Panc1 (cell line): ENCODE results near the gene DCLK2. TPM values are rescaled to one million over a fixed set of nuclear protein-coding genes. Genes with fewer than 3 reads are reported as not detected.

Experiments used
- ATAC-seq: fragments of 200-7000 bp; cut with Tn5 transposase; 2 replicates; pipeline ENCODE4 v1.9.1; 2020; ENCODE audit warnings: mild to moderate bottlenecking, moderate library complexity
- BruUV-seq: library from RNA; stranded (reverse); fragments of 400-500 nt; replicated peaks from 2 replicates; lab custom pipeline; 2021; lab: Mats Ljungman, UMichigan
- CTCF ChIA-PET: fragments of 300-600 bp; sonication (Branson Sonifier 250); formaldehyde crosslinking; loops from one replicate; lab custom pipeline; 2022; ENCODE audit warnings: antibody characterized with exemption; lab: Charles Lee
- POLR2A ChIA-PET: fragments of 300-600 bp; sonication (Branson Sonifier 250); formaldehyde crosslinking; loops from one replicate; lab custom pipeline; 2022; ENCODE audit warnings: antibody characterized with exemption; lab: Charles Lee
- DNase-seq: peaks from one replicate; pipeline ENCODE4 v3.0.0-alpha.2; 2010; ENCODE audit warnings: low read depth, low spot score
- H3K27ac ChIP-seq: 2 replicates; pipeline ENCODE4 v1.5.1; 2011; ENCODE audit warnings: mild to moderate bottlenecking, low read length, inconsistent platforms
- H3K27me3 ChIP-seq: fragments of 200-500 bp; sonication (Bioruptor generic); 2 replicates; pipeline ENCODE4 v1.6.0; 2014; ENCODE audit warnings: low read length, inconsistent platforms; ENCODE audit not compliant: control insufficient read depth, insufficient read depth
- H3K36me3 ChIP-seq: fragments of 200-500 bp; sonication (Bioruptor generic); 2 replicates; pipeline ENCODE4 v1.5.1; 2014; ENCODE audit warnings: inconsistent platforms, mild to moderate bottlenecking, low read length, moderate library complexity; ENCODE audit not compliant: control insufficient read depth, insufficient read depth
- H3K4me1 ChIP-seq: 2 replicates; pipeline ENCODE4 v1.5.1; 2011; ENCODE audit warnings: inconsistent platforms, mild to moderate bottlenecking, low read length, moderate library complexity; ENCODE audit not compliant: control insufficient read depth, insufficient read depth
- H3K4me3 ChIP-seq, 2 experiments: 2 replicates each; pipeline ENCODE4 v1.5.1; 2011 to 2012; ENCODE audit warnings: low read depth in 2 of 2, low read length in 2 of 2, mild to moderate bottlenecking in 2 of 2, inconsistent platforms in 1 of 2, moderate library complexity in 1 of 2
- H3K9me3 ChIP-seq: fragments of 200-500 bp; sonication (Bioruptor generic); 2 replicates; pipeline ENCODE4 v1.5.1; 2014; ENCODE audit warnings: low read depth, mild to moderate bottlenecking, inconsistent platforms, low read length, moderate library complexity; ENCODE audit not compliant: control insufficient read depth, insufficient read depth
- CTCF ChIP-seq: fragments of 450-650 bp; IDR thresholded peaks from 2 replicates; pipeline ENCODE4 v1.5.1; 2017; ENCODE audit warnings: mild to moderate bottlenecking
- POLR2AphosphoS5 ChIP-seq: IDR thresholded peaks from 2 replicates; pipeline ENCODE4 v1.6.1; 2012; ENCODE audit warnings: mild to moderate bottlenecking, low read depth, low read length, moderate library complexity
- REST ChIP-seq, 2 experiments: IDR thresholded peaks; 2 replicates each; pipeline ENCODE4 v1.6.1; 2011 to 2012; ENCODE audit warnings: low read depth in 2 of 2, control low read depth in 1 of 2, low read length in 1 of 2, mild to moderate bottlenecking in 1 of 2, moderate library complexity in 1 of 2; ENCODE audit not compliant: insufficient read depth in 1 of 2
- SIN3A ChIP-seq: IDR thresholded peaks from 2 replicates; pipeline ENCODE4 v1.6.1; 2012; ENCODE audit warnings: low read depth, mild to moderate bottlenecking, low read length, moderate library complexity, borderline replicate concordance; ENCODE audit not compliant: insufficient read depth
- TCF7L2 ChIP-seq: IDR thresholded peaks from 2 replicates; pipeline ENCODE4 v1.6.1; 2011; ENCODE audit warnings: mild to moderate bottlenecking, low read depth, low read length, inconsistent platforms
- in situ Hi-C: cut with HindIII; loops from 2 replicates; pipeline ENCODE4 v1.10.0; 2016; ENCODE audit warnings: low sequenced_read_pairs, low pct_unique_long_range_greater_than_20kb
- intact Hi-C: fragments of 100-400 bp; cut with micrococcal nuclease; formaldehyde crosslinking; loops from one replicate; pipeline ENCODE4 v1.10.0; 2022; ENCODE audit not compliant: unreplicated experiment
- total RNA-seq: library from RNA; stranded (reverse); gene quantifications from one replicate; pipeline ENCODE4 v1.2.1, GENCODE V29; 2021; ENCODE audit not compliant: unreplicated experiment

Gene DCLK2
- total RNA-seq, 1 experiment from 2014 or later = 9.5 TPM

GRCh38 chr4:150044517-150044916, 33.7 kb upstream of the DCLK2 start:
- H3K9me3 ChIP-seq = no peaks in the 10 kb centered on the region
- H3K36me3 ChIP-seq = no peaks in the 10 kb centered on the region
- ChIA-PET CTCF (no interaction called here), POLR2A (no interaction called here)
- no peaks in the 10 kb centered on the region for H3K4me1 ChIP-seq
- no peak for DNase-seq
- no peak for TF ChIP-seq POLR2AphosphoS5
- TF ChIP-seq REST (IDR thresholded peaks at IDR 0.05; ENCODE audit: insufficient read depth in 1 of 2, low read depth in 2 of 2, low read length in 1 of 2) = no peak
- TF ChIP-seq SIN3A = no peak
- TF ChIP-seq TCF7L2 = no peak
- TF ChIP-seq CTCF = no peak
- no peak overlapping the region for H3K27ac ChIP-seq
- in situ Hi-C loops (no loop called here), intact Hi-C loops (no loop called here)
- no peak overlapping the region for H3K4me3 ChIP-seq
- H3K27me3 ChIP-seq = no peaks in the 10 kb centered on the region
- ATAC-seq = no peak
- BruUV-seq = no TSS peak

GRCh38 chr4:150045410-150045809, 32.8 kb upstream of the DCLK2 start:
- BruUV-seq = no TSS peak
- no peaks in the 10 kb centered on the region for H3K27me3 ChIP-seq
- TF ChIP-seq CTCF (no peak), REST (IDR thresholded peaks at IDR 0.05; ENCODE audit: insufficient read depth in 1 of 2, low read depth in 2 of 2, low read length in 1 of 2) (no peak), TCF7L2 (no peak), SIN3A (no peak)
- DNase-seq = no peak
- no peak for ATAC-seq
- H3K4me1 ChIP-seq = no peaks in the 10 kb centered on the region
- CTCF ChIA-PET = no interaction called here
- no peaks in the 10 kb centered on the region for H3K9me3 ChIP-seq
- intact Hi-C loops (no loop called here), in situ Hi-C loops (no loop called here)
- H3K27ac ChIP-seq = no peak overlapping the region
- POLR2A ChIA-PET = no interaction called here
- no peaks in the 10 kb centered on the region for H3K36me3 ChIP-seq
- no peak overlapping the region for H3K4me3 ChIP-seq
